Kidney (tissue), 14 donors: ENCODE measurements around the gene SYT9. TPM values are rescaled to one million over a fixed set of nuclear protein-coding genes. Genes with fewer than 3 reads are reported as not detected.

Experiments used
- DNase-seq, 5 donors: peaks; one replicate each; pipeline ENCODE4 v3.0.0-alpha.2; 2013 to 2020
- FAIRE-seq: peaks from 2 replicates; lab custom pipeline; 2012; peaks lifted over from hg19 to GRCh38; lab: Jason Lieb, UNC
- H3K27ac ChIP-seq, 2 donors: one replicate each; pipeline ENCODE4 v1.7.0; 2013; ENCODE audit warnings: low read depth in 2 of 2, low read length in 2 of 2, inconsistent platforms in 1 of 2
- H3K27me3 ChIP-seq: one replicate; pipeline ENCODE4 v1.7.1; 2013; ENCODE audit warnings: low read length, inconsistent platforms; ENCODE audit not compliant: control insufficient read depth, insufficient read depth
- H3K36me3 ChIP-seq, 3 donors: one replicate each; pipeline versions ENCODE4 v1.7.0 to v1.7.1; 2013; ENCODE audit warnings: low read length in 3 of 3, control low read depth in 1 of 3, inconsistent platforms in 1 of 3; ENCODE audit not compliant: insufficient read depth in 3 of 3, control insufficient read depth in 2 of 3
- H3K4me1 ChIP-seq, 3 donors: one replicate each; pipeline versions ENCODE4 v1.7.0 to v1.7.1; 2013; ENCODE audit warnings: low read length in 3 of 3, inconsistent platforms in 1 of 3, low read depth in 1 of 3; ENCODE audit not compliant: control insufficient read depth in 2 of 3, insufficient read depth in 2 of 3
- H3K4me3 ChIP-seq, 3 donors: one replicate each; pipeline versions ENCODE4 v1.7.0 to v1.8.1; 2013; ENCODE audit warnings: low read length in 3 of 3, control low read depth in 1 of 3, inconsistent platforms in 1 of 3
- H3K9ac ChIP-seq, 3 donors: one replicate each; pipeline versions ENCODE4 v1.7.0 to v1.7.1; 2013; ENCODE audit warnings: low read length in 3 of 3, control low read depth in 1 of 3, inconsistent platforms in 1 of 3
- H3K9me3 ChIP-seq, 3 donors: one replicate each; pipeline versions ENCODE4 v1.7.0 to v1.7.1; 2013; ENCODE audit warnings: low read length in 3 of 3, control low read depth in 1 of 3, inconsistent platforms in 1 of 3; ENCODE audit not compliant: control insufficient read depth in 2 of 3, insufficient read depth in 1 of 3
- CTCF ChIP-seq: IDR thresholded peaks from 3 replicates; pipeline ENCODE4 v1.5.1; 2012; ENCODE audit warnings: mild to moderate bottlenecking, moderate library complexity, borderline replicate concordance; ENCODE audit not compliant: insufficient read depth; ENCODE audit errors: extremely low read depth
- intact Hi-C: fragments of 100-400 bp; cut with DNase I; formaldehyde crosslinking; loops from one replicate; pipeline ENCODE4 v1.11.1; 2022
- polyA plus RNA-seq: library from polyadenylated mRNA; stranded (reverse); fragments of 350-450 nt; fragmentation: Illumina TruSeq; extraction: RNeasy Lipid Tissue Mini Kit (QIAGEN cat#74804); gene quantifications from one replicate; pipeline ENCODE4 v1.2.3, GENCODE V29; 2014; ENCODE audit warnings: low read depth, low replicate concordance; ENCODE audit not compliant: insufficient read depth
- total RNA-seq: library from RNA; stranded (reverse); fragmentation: NEBNext Ultra II Directional; extraction: Animal tissue kit (Norgen Biotek cat#: 25700); gene quantifications from one replicate; pipeline ENCODE4 v1.2.1, GENCODE V29; 2021
- donor health status: control.
- donor health status: control.
- donor health status: control.
- donor health status: control.
- donor health status: control.
- donor health status: DM: yes; HTN: yes; CAD: no.
- donor health status: Normal renal cell carcinoma (clear cell type).

SYT9 gene
- total and polyA plus RNA-seq, 2 donors from 2014 or later: 1.5 to 2.7 TPM

GRCh38 chr11:7506243-7506642, 254.5 kb downstream of the SYT9 start:
- no peaks in the 10 kb centered on the region for H3K27me3 ChIP-seq
- no peaks in the 10 kb centered on the region for H3K9me3 ChIP-seq
- intact Hi-C loops: no loop called here
- H3K9ac ChIP-seq: no peak overlapping the region
- no peak for TF ChIP-seq CTCF
- H3K4me3 ChIP-seq: no peak overlapping the region
- DNase-seq: no peak
- no peak overlapping the region for H3K27ac ChIP-seq
- H3K4me1 ChIP-seq: peaks cover 0 to 5% (median 3%) of the 10 kb centered on the region in 3 donors
- FAIRE-seq: no peak
- H3K36me3 ChIP-seq: no peaks in the 10 kb centered on the region

- Histone ChIP-seq H3K4me3 (no peak overlapping the region), H3K27me3 (no peaks in the 10 kb centered on the region), H3K9ac (no peak overlapping the region), H3K4me1 (peaks cover 0 to 24% (median 15%) of the 10 kb centered on the region in 3 donors), H3K36me3 (no peaks in the 10 kb centered on the region), H3K9me3 (no peaks in the 10 kb centered on the region), H3K27ac (no peak overlapping the region)
- intact Hi-C loops: no loop called here
- no peak for DNase-seq
- FAIRE-seq: no peak
- TF ChIP-seq CTCF: no peak
Observed at GRCh38 chr11:7508087-7508486, 256.4 kb downstream of the SYT9 start.

GRCh38 chr11:7509966-7510365, 258.3 kb downstream of the SYT9 start:
- H3K4me1 ChIP-seq: peaks cover 0 to 29% (median 18%) of the 10 kb centered on the region in 3 donors
- no peak for FAIRE-seq
- intact Hi-C loops: no loop called here

More at GRCh38 chr11:7509966-7510365, 258.3 kb downstream of the SYT9 start:
- Histone ChIP-seq H3K4me3 (no peak overlapping the region), H3K9me3 (no peaks in the 10 kb centered on the region), H3K27me3 (no peaks in the 10 kb centered on the region), H3K9ac (no peak overlapping the region), H3K36me3 (no peaks in the 10 kb centered on the region), H3K27ac (no peak overlapping the region)
- no peak for DNase-seq
- TF ChIP-seq CTCF: no peak
